HepG2 (cell line): ENCODE measurements around the gene NME2. TPM values are rescaled to one million over a fixed set of nuclear protein-coding genes. Genes with fewer than 3 reads are reported as not detected.
A peak's percentile ranks its signal among the peaks of the same experiment; 100 is the strongest.

Experiments used
- ARNT ChIP-seq: fragments of 450-650 bp; IDR thresholded peaks from 2 replicates; pipeline ENCODE4 v1.6.1; 2017
- BCL3 ChIP-seq: sonication (generic); formaldehyde crosslinking; IDR thresholded peaks from 2 replicates; pipeline ENCODE4 v1.5.1; 2020; ENCODE audit warnings: mild to moderate bottlenecking, missing genetic modification reagents, moderate library complexity
- CAMTA2 ChIP-seq: sonication (generic); formaldehyde crosslinking; IDR thresholded peaks from 2 replicates; pipeline ENCODE4 v1.4.0; 2020; ENCODE audit warnings: mild to moderate bottlenecking, missing genetic modification reagents, borderline replicate concordance
- CHD4 ChIP-seq: fragments of 200-600 bp; sonication (generic); IDR thresholded peaks from 2 replicates; pipeline ENCODE4 v1.7.0; 2017; ENCODE audit warnings: mild to moderate bottlenecking, low read length, borderline replicate concordance
- CTCF ChIP-seq: sonication (generic); formaldehyde crosslinking; IDR thresholded peaks from 2 replicates; pipeline ENCODE4 v1.5.0; 2020; ENCODE audit warnings: mild to moderate bottlenecking, missing genetic modification reagents, moderate library complexity
- DBP ChIP-seq: sonication (generic); formaldehyde crosslinking; IDR thresholded peaks from 2 replicates; pipeline ENCODE4 v1.4.0; 2020; ENCODE audit warnings: missing genetic modification reagents; ENCODE audit errors: not compliant biosample characterization
- HNF4G ChIP-seq, 2 experiments: sonication (generic) in 1 of 2; formaldehyde crosslinking in 1 of 2; IDR thresholded peaks; 2 replicates each; pipeline versions ENCODE4 v1.4.0 to v1.6.1; 2011 to 2020; ENCODE audit warnings: borderline replicate concordance in 2 of 2, low read depth in 2 of 2, mild to moderate bottlenecking in 2 of 2, low read length in 1 of 2, missing genetic modification reagents in 1 of 2, moderate library complexity in 1 of 2
- HNRNPLL ChIP-seq: fragments of 200-400 bp; formaldehyde crosslinking; IDR thresholded peaks from 2 replicates; pipeline ENCODE4 v1.6.1; 2017; ENCODE audit warnings: mild to moderate bottlenecking, low read depth, low read length; ENCODE audit not compliant: poor library complexity, severe bottlenecking
- KLF9 ChIP-seq: IDR thresholded peaks from 2 replicates; pipeline ENCODE4 v1.6.1; 2016; ENCODE audit warnings: low read depth
- MIER2 ChIP-seq: IDR thresholded peaks from 2 replicates; pipeline ENCODE4 v1.6.1; 2016; ENCODE audit warnings: missing biosample characterization, missing genetic modification reagents
- MNT ChIP-seq: fragments of 450-650 bp; IDR thresholded peaks from 2 replicates; pipeline ENCODE4 v1.6.1; 2016
- MTF1 ChIP-seq: sonication (generic); formaldehyde crosslinking; IDR thresholded peaks from 2 replicates; pipeline ENCODE4 v1.5.0; 2020; ENCODE audit warnings: missing genetic modification reagents
- NBN ChIP-seq: fragments of 450-650 bp; conservative IDR thresholded peaks from 2 replicates; pipeline ENCODE4 v1.6.1; 2017
- NFIC ChIP-seq: IDR thresholded peaks from 2 replicates; pipeline ENCODE4 v1.6.1; 2012; ENCODE audit warnings: mild to moderate bottlenecking, low read length, inconsistent platforms
- NFYB ChIP-seq: sonication (generic); formaldehyde crosslinking; IDR thresholded peaks from 2 replicates; pipeline ENCODE4 v1.4.0; 2020; ENCODE audit warnings: missing genetic modification reagents
- THAP8 ChIP-seq: sonication (generic); formaldehyde crosslinking; IDR thresholded peaks from 2 replicates; pipeline ENCODE4 v1.5.1; 2020; ENCODE audit warnings: missing genetic modification reagents, mild to moderate bottlenecking, borderline replicate concordance
- ZMYM3 ChIP-seq: sonication (generic); formaldehyde crosslinking; IDR thresholded peaks from 2 replicates; pipeline ENCODE4 v1.5.1; 2020; ENCODE audit warnings: mild to moderate bottlenecking, missing genetic modification reagents
- ZNF547 ChIP-seq: sonication (generic); formaldehyde crosslinking; IDR thresholded peaks from 2 replicates; pipeline ENCODE4 v1.5.1; 2020; ENCODE audit warnings: mild to moderate bottlenecking, missing genetic modification reagents
- ZNF557 ChIP-seq: sonication (generic); formaldehyde crosslinking; IDR thresholded peaks from 2 replicates; pipeline ENCODE4 v1.4.0; 2020; ENCODE audit warnings: missing genetic modification reagents
- ZNF570 ChIP-seq: sonication (generic); formaldehyde crosslinking; IDR thresholded peaks from 2 replicates; pipeline ENCODE4 v1.4.0; 2020; ENCODE audit warnings: mild to moderate bottlenecking, missing genetic modification reagents, borderline replicate concordance
- ZNF678 ChIP-seq: sonication (generic); formaldehyde crosslinking; IDR thresholded peaks from 2 replicates; pipeline ENCODE4 v1.4.0; 2020; ENCODE audit warnings: mild to moderate bottlenecking, missing genetic modification reagents
- ZNF772 ChIP-seq: sonication (generic); formaldehyde crosslinking; IDR thresholded peaks from 2 replicates; pipeline ENCODE4 v1.5.0; 2020; ENCODE audit warnings: mild to moderate bottlenecking, missing genetic modification reagents
- polyA plus RNA-seq, 8 experiments: library from polyadenylated mRNA; depleted of rRNA in 3 of 8; stranded (reverse) in 7 of 8; unstranded in 1 of 8; fragments of >200 nt; fragmentation: Illumina TruSeq in 4 of 8; extraction: Trizol in 4 of 8; gene quantifications; 2 replicates each; pipeline versions ENCODE4 v1.2.1 to v1.2.3, GENCODE V29; 2011 to 2016; ENCODE audit warnings: low read depth in 4 of 8, missing spikeins in 1 of 8, mixed read lengths in 1 of 8; ENCODE audit not compliant: insufficient read depth in 1 of 8
- total RNA-seq, 5 experiments: library from RNA; depleted of rRNA; stranded (reverse); fragments of >200 nt; fragmentation: Illumina TruSeq; extraction: Trizol; gene quantifications; 2 replicates each; pipeline ENCODE4 v1.2.3, GENCODE V29; 2016; ENCODE audit warnings: low read depth in 1 of 5
- TF ChIP-seq, protein P1 (sequence below): sonication (generic); formaldehyde crosslinking; IDR thresholded peaks from 2 replicates; pipeline ENCODE4 v1.8.1; 2023; ENCODE audit warnings: mild to moderate bottlenecking, missing genetic modification reagents, borderline replicate concordance

The NME2 gene
- total and polyA plus RNA-seq, 2 of the 13 experiments (the other 11 are each of a cell fraction or from before 2014, with no cell fraction given) = 790 to 1,213 TPM

GRCh38 chr17:51153210-51154072 is 12.8 kb upstream of the NME2 start, which contains the start of gene NME1 (continued):
- TF ChIP-seq CTCF (CRISPR knock-in tag) = peak; percentile 98
- TF ChIP-seq NFIC = peak; percentile 76
- TF ChIP-seq, protein P1, sequence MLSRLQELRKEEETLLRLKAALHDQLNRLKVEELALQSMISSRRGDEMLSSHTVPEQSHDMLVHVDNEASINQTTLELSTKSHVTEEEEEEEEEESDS (CRISPR knock-in tag) = no peak
- peak; percentile 96 for TF ChIP-seq ZNF547 (CRISPR knock-in tag)
- peak; percentile 98 for TF ChIP-seq ZNF570
- no peak for TF ChIP-seq ARNT
- TF ChIP-seq NBN = no peak; the same call in 1 of the 2 replicates
- peak; percentile 97 for TF ChIP-seq ZNF557 (CRISPR knock-in tag)
- peak; percentile 27; the same call in 1 of the 2 replicates for TF ChIP-seq CAMTA2
- peak; percentile 86 for TF ChIP-seq HNRNPLL
- TF ChIP-seq BCL3 = peak; percentile 93
- peak; percentile 74; the same call in 1 of the 2 replicates for TF ChIP-seq CHD4
- TF ChIP-seq ZMYM3 (CRISPR knock-in tag) = peak; percentile 90
- peak; percentile 98 for TF ChIP-seq MNT
- peak; percentile 93 for TF ChIP-seq MTF1
- TF ChIP-seq HNF4G (IDR thresholded peaks at IDR 0.05; ENCODE audit: borderline replicate concordance, low read depth, low read length) = peak; percentile 43; the same call in 1 of the 2 replicates
- TF ChIP-seq HNF4G (CRISPR knock-in tag; IDR thresholded peaks at IDR 0.05; ENCODE audit: borderline replicate concordance, low read depth) = peak; percentile 89
- peak; percentile 94 for TF ChIP-seq ZNF678
- no peak for TF ChIP-seq DBP (CRISPR knock-in tag)
- 0 out of 2 replicates have a peak, but pooled peaks have one; percentile 97 for TF ChIP-seq KLF9 (CRISPR knock-in tag)
- no peak; the same call in none of the 2 replicates for TF ChIP-seq NFYB
- TF ChIP-seq ZNF772 = peak; percentile 100
- peak; percentile 94; the same call in 1 of the 2 replicates for TF ChIP-seq THAP8 (CRISPR knock-in tag)
- peak; percentile 89 for TF ChIP-seq MIER2 (CRISPR knock-in tag)
